B cell (primary cell): ENCODE data around the gene MFN2. TPM values are rescaled to one million over a fixed set of nuclear protein-coding genes. Genes with fewer than 3 reads are reported as not detected.

ENCODE experiments used
- ATAC-seq: fragments of 200-7000 bp; cut with Tn5 transposase; one replicate; pipeline ENCODE4 v1.10.0; 2021; ENCODE audit warnings: low read depth, mild to moderate bottlenecking, moderate number of reproducible peaks, moderate library complexity
- CTCF ChIA-PET: fragments of 350-600 bp; sonication (Branson Sonifier 250); formaldehyde crosslinking; loops from one replicate; lab custom pipeline; 2021; ENCODE audit warnings: antibody characterized with exemption, inconsistent platforms; lab: Charles Lee
- POLR2A ChIA-PET: fragments of 350-600 bp; sonication (Branson Sonifier 250); formaldehyde crosslinking; loops from one replicate; lab custom pipeline; 2021; ENCODE audit warnings: antibody characterized with exemption; lab: Charles Lee
- DNase-seq: peaks from one replicate; pipeline ENCODE4 v3.0.0; 2013
- H2AFZ ChIP-seq: 2 replicates; pipeline ENCODE4 v1.6.1; 2012; ENCODE audit warnings: mild to moderate bottlenecking, low read depth, low read length; ENCODE audit not compliant: insufficient read depth, poor library complexity, severe bottlenecking
- H3K27ac ChIP-seq, 2 donors: 1 replicate in 1 of 2; 2 replicates in 1 of 2; pipeline ENCODE4 v1.5.1; 2012 to 2013; ENCODE audit warnings: low read length in 2 of 2, mild to moderate bottlenecking in 2 of 2, moderate library complexity in 1 of 2
- H3K27me3 ChIP-seq, 4 experiments: fragments of 200-600 bp in 1 of 4; sonication (generic) in 1 of 4; replicated peaks in 1 of 4; 1 replicate in 2 of 4; 2 replicates in 2 of 4; pipeline versions ENCODE4 v1.6.1 to v1.7.0; 2013 to 2016; ENCODE audit warnings: low read length in 3 of 4, mild to moderate bottlenecking in 2 of 4, mixed read lengths in 1 of 4, moderate library complexity in 1 of 4; ENCODE audit not compliant: insufficient read depth in 4 of 4, control insufficient read depth in 3 of 4; ENCODE audit errors: control extremely low read depth in 1 of 4
- H3K36me3 ChIP-seq, 2 experiments: replicated peaks in 1 of 2; 1 replicate in 1 of 2; 2 replicates in 1 of 2; pipeline versions ENCODE4 v1.6.1 to v1.7.1; 2013; ENCODE audit warnings: low read length in 1 of 2; ENCODE audit not compliant: insufficient read depth in 2 of 2, control insufficient read depth in 1 of 2; ENCODE audit errors: control extremely low read depth in 1 of 2, extremely low read depth in 1 of 2
- H3K4me1 ChIP-seq, 2 donors: fragments of 200-600 bp in 1 of 2; sonication (generic) in 1 of 2; 1 replicate in 1 of 2; 2 replicates in 1 of 2; pipeline versions ENCODE4 v1.5.1 to v1.6.1; 2013 to 2017; ENCODE audit warnings: low read length in 2 of 2; ENCODE audit not compliant: control insufficient read depth in 2 of 2, insufficient read depth in 2 of 2
- H3K4me2 ChIP-seq: replicated peaks from 2 replicates; pipeline ENCODE3; 2012; ENCODE audit warnings: mild to moderate bottlenecking, low read depth, low read length; ENCODE audit not compliant: poor library complexity, severe bottlenecking
- H3K4me3 ChIP-seq, 5 experiments: fragments of 200-600 bp in 1 of 5; sonication (generic) in 1 of 5; 1 replicate in 3 of 5; 2 replicates in 2 of 5; pipeline versions ENCODE4 v1.5.1 to v1.7.0; 2011 to 2016; ENCODE audit warnings: low read length in 4 of 5, mild to moderate bottlenecking in 4 of 5, low read depth in 2 of 5, control low read depth in 1 of 5, moderate library complexity in 1 of 5; ENCODE audit not compliant: insufficient read depth in 1 of 5; ENCODE audit errors: control extremely low read depth in 1 of 5, extremely low read depth in 1 of 5
- H3K79me2 ChIP-seq: fragments of 200-600 bp; sonication (generic); one replicate; pipeline ENCODE4 v1.6.0; 2016; ENCODE audit warnings: low read length; ENCODE audit not compliant: control insufficient read depth, insufficient read depth
- H3K9ac ChIP-seq: fragments of 200-600 bp; sonication (generic); 2 replicates; pipeline ENCODE4 v1.6.1; 2017; ENCODE audit warnings: mild to moderate bottlenecking, low read length, moderate library complexity
- H3K9me3 ChIP-seq, 3 donors: one replicate each; pipeline versions ENCODE4 v1.6.1 to v1.7.1; 2013; ENCODE audit warnings: low read length in 2 of 3; ENCODE audit not compliant: control insufficient read depth in 2 of 3, insufficient read depth in 1 of 3; ENCODE audit errors: control extremely low read depth in 1 of 3
- H4K20me1 ChIP-seq: 2 replicates; pipeline ENCODE4 v1.6.0; 2012; ENCODE audit warnings: mild to moderate bottlenecking, low read length; ENCODE audit not compliant: insufficient read depth, control insufficient read depth, poor library complexity, severe bottlenecking
- H3K27ac Mint-ChIP-seq: one replicate; pipeline ENCODE4 v1.8.0; 2021; ENCODE audit warnings: mixed read lengths
- H3K27me3 Mint-ChIP-seq: one replicate; pipeline ENCODE4 v1.8.0; 2021; ENCODE audit warnings: mixed read lengths
- H3K4me1 Mint-ChIP-seq: one replicate; pipeline ENCODE4 v1.8.0; 2021; ENCODE audit warnings: mixed read lengths
- H3K4me3 Mint-ChIP-seq: one replicate; pipeline ENCODE4 v1.8.0; 2021; ENCODE audit warnings: mixed read lengths
- H3K9me3 Mint-ChIP-seq: one replicate; pipeline ENCODE4 v1.8.0; 2022; ENCODE audit warnings: mixed read lengths; ENCODE audit not compliant: insufficient read depth
- EZH2 ChIP-seq: IDR thresholded peaks from 2 replicates; pipeline ENCODE4 v1.6.1; 2012; ENCODE audit warnings: borderline replicate concordance, low read depth, mild to moderate bottlenecking, moderate library complexity, low read length; ENCODE audit not compliant: insufficient read depth, poor library complexity, severe bottlenecking
- WGBS: methylation state at CpG from one replicate; pipeline ENCODE4 v1.1.5; 2013; ENCODE audit warnings: missing lambda C conversion rate; ENCODE audit not compliant: insufficient coverage; 5-methylcytosine and 5-hydroxymethylcytosine counted together
- intact Hi-C: fragments of 100-400 bp; cut with micrococcal nuclease; formaldehyde crosslinking; loops from one replicate; pipeline ENCODE4 v1.10.0; 2022
- polyA plus RNA-seq: library from polyadenylated mRNA; depleted of rRNA; stranded (reverse); fragments of >200 nt; gene quantifications from 2 replicates; pipeline ENCODE4 v1.2.3, GENCODE V29; 2012
- total RNA-seq, 2 donors: library from RNA; stranded (reverse); fragments of 120-200 nt in 1 of 2; gene quantifications; 1 replicate in 1 of 2; 2 replicates in 1 of 2; pipeline versions ENCODE4 v1.2.3 to v1.2.4, GENCODE V29; 2013 to 2022
- TF ChIP-seq, protein P1 (sequence below): fragments of 200-600 bp; IDR thresholded peaks from one replicate; pipeline ENCODE4 v1.8.0; 2022; ENCODE audit warnings: antibody characterized with exemption, mild to moderate bottlenecking

Gene MFN2
- total and polyA plus RNA-seq, 2 donors (not counting 1 experiment from before 2014, with no cell fraction given) = 24.0 to 50.0 TPM

- Histone ChIP-seq H4K20me1 (no peaks in the 10 kb centered on the region), H3K9ac (no peak overlapping the region), H3K9me3 (peaks cover 0 to 6% (median 0%) of the 10 kb centered on the region in 3 donors), H3K27ac (no peak overlapping the region), H3K4me2 (no peak overlapping the region), H2AFZ (no peak overlapping the region), H3K79me2 (no peaks in the 10 kb centered on the region), H3K36me3 (no peaks in the 10 kb centered on the region), H3K4me3 (no peak overlapping the region), H3K27me3 (peaks cover 0 to 8% (median 1%) of the 10 kb centered on the region in 4 experiments), H3K4me1 (peaks cover 13 to 16% of the 10 kb centered on the region in 2 donors)
- 83% methylated on average over 7 of the region's 16 CpGs for WGBS
- CTCF ChIA-PET = interaction anchor here (1.6 to 2.6 kb wide), 2 partner anchors 11 to 23 kb away, joined by 5 to 9 read pairs; no protein-coding TSS in a partner anchor
- H3K4me1 Mint-ChIP-seq = peaks cover 24% of the 10 kb centered on the region
- H3K27me3 Mint-ChIP-seq = peaks cover 7% of the 10 kb centered on the region
- ATAC-seq (no peak), DNase-seq (no peak)
- H3K27ac Mint-ChIP-seq = no peak overlapping the region
- no peak for TF ChIP-seq EZH2
- TF ChIP-seq, protein P1, sequence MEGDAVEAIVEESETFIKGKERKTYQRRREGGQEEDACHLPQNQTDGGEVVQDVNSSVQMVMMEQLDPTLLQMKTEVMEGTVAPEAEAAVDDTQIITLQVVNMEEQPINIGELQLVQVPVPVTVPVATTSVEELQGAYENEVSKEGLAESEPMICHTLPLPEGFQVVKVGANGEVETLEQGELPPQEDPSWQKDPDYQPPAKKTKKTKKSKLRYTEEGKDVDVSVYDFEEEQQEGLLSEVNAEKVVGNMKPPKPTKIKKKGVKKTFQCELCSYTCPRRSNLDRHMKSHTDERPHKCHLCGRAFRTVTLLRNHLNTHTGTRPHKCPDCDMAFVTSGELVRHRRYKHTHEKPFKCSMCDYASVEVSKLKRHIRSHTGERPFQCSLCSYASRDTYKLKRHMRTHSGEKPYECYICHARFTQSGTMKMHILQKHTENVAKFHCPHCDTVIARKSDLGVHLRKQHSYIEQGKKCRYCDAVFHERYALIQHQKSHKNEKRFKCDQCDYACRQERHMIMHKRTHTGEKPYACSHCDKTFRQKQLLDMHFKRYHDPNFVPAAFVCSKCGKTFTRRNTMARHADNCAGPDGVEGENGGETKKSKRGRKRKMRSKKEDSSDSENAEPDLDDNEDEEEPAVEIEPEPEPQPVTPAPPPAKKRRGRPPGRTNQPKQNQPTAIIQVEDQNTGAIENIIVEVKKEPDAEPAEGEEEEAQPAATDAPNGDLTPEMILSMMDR = no peak
- POLR2A ChIA-PET = interaction anchor here (1.9 kb wide), 1 partner anchor 16 kb away, joined by 4 read pairs; no protein-coding TSS in a partner anchor
- intact Hi-C loops = no loop called here
- no peak overlapping the region for H3K4me3 Mint-ChIP-seq
- no peaks in the 10 kb centered on the region for H3K9me3 Mint-ChIP-seq
These were observed 76.1 kb downstream of the MFN2 start for GRCh38 chr1:12056331-12056841.

- ATAC-seq (peak; percentile 54), DNase-seq (no peak)
- Histone ChIP-seq H4K20me1 (no peaks in the 10 kb centered on the region), H3K27ac (no peak overlapping the region), H3K4me3 (no peak overlapping the region), H3K4me1 (peaks cover 8 to 9% of the 10 kb centered on the region in 2 donors), H2AFZ (no peak overlapping the region), H3K36me3 (no peaks in the 10 kb centered on the region), H3K79me2 (no peaks in the 10 kb centered on the region), H3K9me3 (peaks cover 0 to 7% (median 0%) of the 10 kb centered on the region in 3 donors), H3K27me3 (peaks cover 0 to 10% (median 5%) of the 10 kb centered on the region in 4 experiments), H3K4me2 (no peak overlapping the region), H3K9ac (no peak overlapping the region)
- Mint-ChIP-seq H3K9me3 (no peaks in the 10 kb centered on the region), H3K4me1 (peaks cover 17% of the 10 kb centered on the region), H3K4me3 (no peak overlapping the region), H3K27ac (no peak overlapping the region), H3K27me3 (peaks cover 12% of the 10 kb centered on the region)
- CTCF ChIA-PET = interaction anchor here (0.6 to 1.6 kb wide), 2 partner anchors 12 to 87 kb away, joined by 5 read pairs; no protein-coding TSS in a partner anchor
- intact Hi-C loops = no loop called here
- POLR2A ChIA-PET = interaction anchor here (1.4 to 1.9 kb wide), 2 partner anchors 17 to 22 kb away, joined by 4 to 5 read pairs; no protein-coding TSS in a partner anchor
- TF ChIP-seq EZH2 = no peak
- TF ChIP-seq, protein P1 = no peak
These were observed 77.1 kb downstream of the MFN2 start for GRCh38 chr1:12057382-12057781.
